AG04449 (cell line): ENCODE data around the gene USP48.

Source experiments
- CTCF ChIA-PET: fragments of 350-600 bp; formaldehyde crosslinking; extraction: SDS; loops from one replicate; lab custom pipeline; 2021; ENCODE audit warnings: antibody characterized with exemption; lab: Yijun Ruan, JAX
- POLR2A ChIA-PET: fragments of 400-600, 350-600 bp; formaldehyde crosslinking; extraction: SDS; loops from one replicate; lab custom pipeline; 2020; ENCODE audit warnings: antibody characterized with exemption, inconsistent platforms; lab: Yijun Ruan, JAX
- DNase-seq: peaks from one replicate; pipeline ENCODE4 v3.0.0-alpha.2; 2010; ENCODE audit warnings: low read depth, low spot score
- H3K4me3 ChIP-seq: 2 replicates; pipeline ENCODE4 v1.5.1; 2011; ENCODE audit warnings: low read depth, mild to moderate bottlenecking, control low read depth, low read length
- TF ChIP-seq, protein P1 (sequence below): IDR thresholded peaks from one replicate; pipeline ENCODE4 v1.5.1; 2011; ENCODE audit warnings: mild to moderate bottlenecking, moderate library complexity, low read length, control low read depth, inconsistent platforms; ENCODE audit not compliant: insufficient read depth; ENCODE audit errors: missing control alignments

USP48 gene

DNA sequence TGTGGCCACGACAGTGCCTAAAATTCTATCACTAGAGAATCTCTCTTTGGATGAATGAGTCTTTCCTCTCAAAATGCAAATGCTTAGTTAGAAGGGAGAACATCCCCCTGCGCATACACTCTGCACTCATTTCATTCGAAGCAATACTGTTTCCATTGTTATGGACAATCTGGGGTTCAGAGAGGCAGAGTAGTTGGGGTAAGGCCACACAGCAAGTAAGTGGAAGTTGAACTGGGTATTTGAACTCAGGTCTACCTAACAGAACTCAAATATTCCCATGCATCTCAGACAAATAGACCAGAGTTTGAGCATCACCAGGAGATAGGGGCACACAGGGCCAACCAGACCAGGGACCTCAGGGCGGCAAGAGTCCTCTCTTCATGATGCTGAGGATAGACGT lies 139.3 kb downstream of the USP48 start:
- H3K4me3 ChIP-seq, result no peak overlapping the region
- ChIA-PET POLR2A (no interaction called here), CTCF (interaction anchor here (2.3 kb wide), 1 partner anchor 16 kb away, joined by 8 read pairs; no protein-coding TSS in a partner anchor)
- no peak for DNase-seq
- TF ChIP-seq, protein P1, sequence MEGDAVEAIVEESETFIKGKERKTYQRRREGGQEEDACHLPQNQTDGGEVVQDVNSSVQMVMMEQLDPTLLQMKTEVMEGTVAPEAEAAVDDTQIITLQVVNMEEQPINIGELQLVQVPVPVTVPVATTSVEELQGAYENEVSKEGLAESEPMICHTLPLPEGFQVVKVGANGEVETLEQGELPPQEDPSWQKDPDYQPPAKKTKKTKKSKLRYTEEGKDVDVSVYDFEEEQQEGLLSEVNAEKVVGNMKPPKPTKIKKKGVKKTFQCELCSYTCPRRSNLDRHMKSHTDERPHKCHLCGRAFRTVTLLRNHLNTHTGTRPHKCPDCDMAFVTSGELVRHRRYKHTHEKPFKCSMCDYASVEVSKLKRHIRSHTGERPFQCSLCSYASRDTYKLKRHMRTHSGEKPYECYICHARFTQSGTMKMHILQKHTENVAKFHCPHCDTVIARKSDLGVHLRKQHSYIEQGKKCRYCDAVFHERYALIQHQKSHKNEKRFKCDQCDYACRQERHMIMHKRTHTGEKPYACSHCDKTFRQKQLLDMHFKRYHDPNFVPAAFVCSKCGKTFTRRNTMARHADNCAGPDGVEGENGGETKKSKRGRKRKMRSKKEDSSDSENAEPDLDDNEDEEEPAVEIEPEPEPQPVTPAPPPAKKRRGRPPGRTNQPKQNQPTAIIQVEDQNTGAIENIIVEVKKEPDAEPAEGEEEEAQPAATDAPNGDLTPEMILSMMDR, result no peak

DNA sequence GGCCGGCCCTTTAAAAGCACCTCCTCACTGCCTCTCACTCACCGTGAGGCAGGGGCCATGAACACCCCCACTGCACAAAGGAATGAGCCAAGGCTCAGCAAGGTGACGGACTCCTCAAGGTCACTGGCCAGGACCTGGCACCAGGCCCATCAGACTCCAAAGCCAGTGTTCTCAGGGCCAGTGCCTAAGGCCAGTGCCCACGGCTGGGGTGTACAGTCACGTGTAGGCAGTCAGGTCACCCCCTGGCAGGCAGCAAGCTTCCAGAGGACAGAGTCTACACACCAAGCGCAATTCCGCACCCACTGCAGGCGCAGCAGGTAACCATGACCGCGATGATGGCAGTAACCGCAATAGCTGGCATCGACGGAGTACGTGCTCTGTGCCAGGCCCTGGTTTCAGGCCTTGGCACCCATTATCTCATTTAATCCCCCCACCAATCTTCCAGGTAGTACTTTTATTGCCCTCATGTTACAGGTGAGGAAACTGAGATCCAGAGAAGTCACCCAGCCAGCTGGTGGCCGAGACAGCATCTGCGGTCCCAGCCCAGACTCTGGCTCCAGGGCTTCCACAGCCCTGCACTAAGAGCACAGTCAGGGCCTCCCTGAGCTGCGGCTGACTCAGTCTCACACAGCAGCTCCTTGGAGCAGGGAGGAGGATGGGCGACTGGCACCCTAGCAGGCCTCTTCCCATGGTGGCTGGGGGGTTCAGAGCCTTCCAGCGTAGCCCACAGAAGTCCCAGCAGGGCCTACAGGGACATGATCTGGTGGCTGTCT lies 140.8 kb downstream of the USP48 start:
- no peak for DNase-seq
- POLR2A ChIA-PET, result no interaction called here
- CTCF ChIA-PET, result no interaction called here
- H3K4me3 ChIP-seq, result no peak overlapping the region
- TF ChIP-seq, protein P1, result no peak

DNA sequence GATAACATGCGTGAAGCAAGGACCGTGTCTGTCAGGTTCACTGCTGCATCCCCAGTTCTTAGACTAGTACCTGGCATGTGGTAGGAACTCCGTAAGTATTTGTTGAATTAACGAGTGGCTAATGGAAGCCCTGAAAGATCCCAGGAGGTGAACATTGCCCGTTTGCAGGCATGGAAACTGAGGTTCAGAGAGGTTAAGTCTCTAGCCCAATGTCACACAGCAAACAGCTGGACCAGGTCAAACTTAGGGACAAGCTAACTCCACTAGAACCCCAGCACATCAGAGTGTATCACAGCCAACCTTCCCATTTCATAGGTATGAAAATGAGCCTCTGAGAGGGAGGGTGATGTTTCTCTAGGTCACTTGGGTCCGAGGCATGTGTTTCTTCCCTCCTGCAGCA lies 141.4 kb downstream of the USP48 start:
- TF ChIP-seq, protein P1, result no peak
- no peak for DNase-seq
- CTCF ChIA-PET, result no interaction called here
- POLR2A ChIA-PET, result no interaction called here
- H3K4me3 ChIP-seq, result no peak overlapping the region

DNA sequence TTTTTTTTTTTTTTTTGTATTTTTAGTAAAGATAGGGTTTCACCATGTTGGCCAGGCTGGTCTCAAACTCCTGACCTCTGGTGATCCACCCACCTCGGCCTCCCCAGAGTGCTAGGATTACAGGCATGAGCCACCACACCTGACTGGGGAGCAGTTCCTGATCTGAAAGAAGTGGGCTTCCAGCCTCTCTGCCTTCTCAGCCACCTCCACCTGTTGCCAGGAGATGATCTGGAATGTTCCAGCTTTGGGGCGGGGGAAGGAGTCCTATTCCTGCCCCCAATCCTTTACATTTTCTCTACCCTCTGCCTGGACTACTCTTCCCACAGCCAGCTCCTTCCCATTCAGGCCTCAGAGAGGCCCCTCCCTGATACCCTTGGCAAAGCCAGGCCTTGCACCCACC lies 141.9 kb downstream of the USP48 start:
- CTCF ChIA-PET, result interaction anchor here (0.6 kb wide), 1 partner anchor 264 kb away, joined by 3 read pairs; no protein-coding TSS in a partner anchor
- DNase-seq, result no peak
- TF ChIP-seq, protein P1, result no peak
- H3K4me3 ChIP-seq, result no peak overlapping the region
- POLR2A ChIA-PET, result no interaction called here

DNA sequence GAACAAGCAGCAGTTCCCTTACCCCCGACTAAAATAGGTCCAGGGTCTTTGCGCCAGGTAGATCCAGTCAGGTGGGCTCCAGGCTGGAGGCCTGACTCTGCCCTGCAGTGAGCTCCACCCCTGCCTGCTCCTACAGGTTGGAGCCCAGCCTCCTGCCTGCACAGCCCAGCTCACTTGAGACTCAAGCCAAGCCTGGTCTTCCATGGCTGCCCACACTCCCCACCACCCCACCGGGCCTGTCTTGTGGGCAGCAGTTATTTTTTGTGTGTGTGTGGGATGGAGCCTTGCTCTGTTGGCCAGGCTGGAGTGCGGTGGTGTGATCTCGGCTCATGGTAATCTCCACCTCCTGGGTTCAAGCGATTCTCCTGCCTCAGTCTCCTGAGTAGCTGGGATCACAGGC lies 142.3 kb downstream of the USP48 start:
- H3K4me3 ChIP-seq, result no peak overlapping the region
- TF ChIP-seq, protein P1, result no peak
- no peak for DNase-seq
- ChIA-PET CTCF (interaction anchor here (0.6 to 1.5 kb wide), 2 partner anchors 21 to 264 kb away, joined by 3 read pairs; no protein-coding TSS in a partner anchor), POLR2A (no interaction called here)

DNA sequence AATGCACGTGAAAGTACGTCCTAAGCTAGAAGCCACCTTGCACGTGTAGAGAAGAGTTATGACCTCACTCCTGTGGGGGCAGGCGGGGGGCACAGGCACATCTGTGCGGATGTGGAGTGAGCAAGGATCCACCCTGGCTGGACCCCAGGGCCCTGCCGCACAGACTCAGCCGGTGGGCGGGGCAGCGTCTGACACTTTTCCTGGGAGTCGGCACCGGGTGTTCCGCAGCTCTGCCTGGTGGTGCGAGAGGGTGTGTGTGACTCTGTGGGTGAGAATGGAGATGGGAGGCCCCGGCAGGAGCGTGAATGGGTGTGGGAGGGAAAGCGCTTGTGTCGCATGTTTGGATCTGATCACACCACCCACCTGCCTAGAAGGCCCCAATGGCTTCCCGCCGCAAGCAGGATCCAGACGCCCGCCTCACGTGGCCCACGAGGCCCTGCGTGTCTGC lies 143.3 kb downstream of the USP48 start:
- ChIA-PET POLR2A (no interaction called here), CTCF (interaction anchor here (1.5 kb wide), 1 partner anchor 22 kb away, joined by 3 read pairs; no protein-coding TSS in a partner anchor)
- TF ChIP-seq, protein P1, result no peak

More for the DNA sequence above, 143.3 kb downstream of the USP48 start:
- H3K4me3 ChIP-seq, result no peak overlapping the region
- no peak for DNase-seq
